WTC11 (cell line): ENCODE data around the gene SHISA9. TPM values are rescaled to one million over a fixed set of nuclear protein-coding genes. Genes with fewer than 3 reads are reported as not detected.

Experiments
- ATAC-seq: fragments of 200-7000 bp; cut with Tn5 transposase; 2 replicates; pipeline ENCODE4 v1.10.0; 2021; ENCODE audit warnings: mild to moderate bottlenecking, moderate library complexity
- CTCF ChIA-PET: fragments of 300-600 bp; sonication (Branson Sonifier 250); formaldehyde crosslinking; loops from one replicate; lab custom pipeline; 2021; ENCODE audit warnings: antibody characterized with exemption; lab: Charles Lee
- POLR2A ChIA-PET: fragments of 350-600 bp; sonication (Branson Sonifier 250); formaldehyde crosslinking; loops from one replicate; lab custom pipeline; 2021; ENCODE audit warnings: antibody characterized with exemption; lab: Charles Lee
- DNase-seq: peaks from one replicate; pipeline ENCODE4 v3.0.0; 2021; ENCODE audit warnings: low spot score
- H3K27ac Mint-ChIP-seq: 2 replicates; pipeline ENCODE4 v1.8.0; 2021; ENCODE audit warnings: mixed read lengths
- H3K27me3 Mint-ChIP-seq: 2 replicates; pipeline ENCODE4 v1.8.0; 2021; ENCODE audit warnings: low read depth, mild to moderate bottlenecking, moderate library complexity, mixed read lengths
- H3K36me3 Mint-ChIP-seq: 2 replicates; pipeline ENCODE4 v1.8.0; 2021; ENCODE audit warnings: mixed read lengths
- H3K4me1 Mint-ChIP-seq: 2 replicates; pipeline ENCODE4 v1.8.0; 2022; ENCODE audit warnings: mixed read lengths
- H3K4me3 Mint-ChIP-seq: 2 replicates; pipeline ENCODE4 v1.8.0; 2021; ENCODE audit warnings: mild to moderate bottlenecking, moderate library complexity, mixed read lengths
- H3K9me3 Mint-ChIP-seq: 2 replicates; pipeline ENCODE4 v1.8.0; 2021; ENCODE audit warnings: mixed read lengths
- ATF1 ChIP-seq: sonication (generic); formaldehyde crosslinking; IDR thresholded peaks from 2 replicates; pipeline ENCODE4 v1.8.1; 2023; ENCODE audit warnings: mild to moderate bottlenecking, moderate library complexity, missing genetic modification reagents
- CTCF ChIP-seq: fragments of 200-600 bp; IDR thresholded peaks from 2 replicates; pipeline ENCODE4 v1.8.0; 2022; ENCODE audit warnings: antibody characterized with exemption
- E2F1 ChIP-seq: sonication (generic); formaldehyde crosslinking; IDR thresholded peaks from 2 replicates; pipeline ENCODE4 v1.8.0; 2022; ENCODE audit warnings: mild to moderate bottlenecking, missing genetic modification reagents
- ERG ChIP-seq: fragments of 250-450 bp; sonication (Bioruptor Pico); IDR thresholded peaks from 2 replicates; pipeline ENCODE4 v1.8.0; 2021; ENCODE audit warnings: mild to moderate bottlenecking
- FOXJ3 ChIP-seq: sonication (generic); formaldehyde crosslinking; IDR thresholded peaks from 2 replicates; pipeline ENCODE4 v1.9.0; 2021; ENCODE audit warnings: missing genetic modification reagents, mild to moderate bottlenecking, borderline replicate concordance
- FOXK1 ChIP-seq: sonication (generic); formaldehyde crosslinking; IDR thresholded peaks from 2 replicates; pipeline ENCODE4 v1.8.0; 2022; ENCODE audit warnings: mild to moderate bottlenecking, moderate library complexity, missing genetic modification reagents
- FOXP4 ChIP-seq: sonication (generic); formaldehyde crosslinking; IDR thresholded peaks from 2 replicates; pipeline ENCODE4 v1.8.0; 2022; ENCODE audit warnings: mild to moderate bottlenecking, missing genetic modification reagents
- IRF2 ChIP-seq: sonication (generic); formaldehyde crosslinking; IDR thresholded peaks from 2 replicates; pipeline ENCODE4 v1.8.0; 2022; ENCODE audit warnings: low read depth, missing genetic modification reagents, borderline replicate concordance
- NFYB ChIP-seq: sonication (generic); formaldehyde crosslinking; conservative IDR thresholded peaks from 2 replicates; pipeline ENCODE4 v1.8.0; 2022; ENCODE audit warnings: low read depth, missing genetic modification reagents
- SMAD3 ChIP-seq: sonication (generic); formaldehyde crosslinking; IDR thresholded peaks from 2 replicates; pipeline ENCODE4 v1.8.0; 2022; ENCODE audit warnings: missing genetic modification reagents, mild to moderate bottlenecking, borderline replicate concordance
- SOX15 ChIP-seq: fragments of 250-450 bp; sonication (Bioruptor Pico); IDR thresholded peaks from 2 replicates; pipeline ENCODE4 v1.9.0; 2021; ENCODE audit warnings: mild to moderate bottlenecking
- TCF7 ChIP-seq: sonication (generic); formaldehyde crosslinking; IDR thresholded peaks from 2 replicates; pipeline ENCODE4 v1.8.0; 2022; ENCODE audit warnings: mild to moderate bottlenecking, low read depth, missing genetic modification reagents, moderate library complexity
- ZMAT4 ChIP-seq: fragments of 250-450 bp; sonication (Bioruptor Pico); IDR thresholded peaks from 2 replicates; pipeline ENCODE4 v1.9.0; 2021; ENCODE audit warnings: mild to moderate bottlenecking
- ZNF671 ChIP-seq: fragments of 250-450 bp; sonication (Bioruptor Pico); IDR thresholded peaks from 2 replicates; pipeline ENCODE4 v1.8.0; 2021; ENCODE audit warnings: mild to moderate bottlenecking
- ZSCAN18 ChIP-seq: fragments of 250-450 bp; sonication (Bioruptor Pico); IDR thresholded peaks from 2 replicates; pipeline ENCODE4 v2.1.2; 2022; ENCODE audit warnings: mild to moderate bottlenecking, moderate library complexity
- total RNA-seq: library from RNA; stranded (reverse); gene quantifications from 3 replicates; pipeline ENCODE4 v1.2.3, GENCODE V29; 2021
- TF ChIP-seq, protein P1 (sequence below): sonication (generic); formaldehyde crosslinking; IDR thresholded peaks from 2 replicates; pipeline ENCODE4 v1.8.1; 2023; ENCODE audit warnings: mild to moderate bottlenecking, missing genetic modification reagents, moderate library complexity
- TF ChIP-seq, protein P2 (sequence below): sonication (generic); formaldehyde crosslinking; IDR thresholded peaks from 2 replicates; pipeline ENCODE4 v1.8.1; 2022; ENCODE audit warnings: mild to moderate bottlenecking, missing genetic modification reagents, moderate library complexity, borderline replicate concordance

Gene SHISA9
- total RNA-seq, 1 experiment from 2014 or later, result 37.5 TPM

DNA sequence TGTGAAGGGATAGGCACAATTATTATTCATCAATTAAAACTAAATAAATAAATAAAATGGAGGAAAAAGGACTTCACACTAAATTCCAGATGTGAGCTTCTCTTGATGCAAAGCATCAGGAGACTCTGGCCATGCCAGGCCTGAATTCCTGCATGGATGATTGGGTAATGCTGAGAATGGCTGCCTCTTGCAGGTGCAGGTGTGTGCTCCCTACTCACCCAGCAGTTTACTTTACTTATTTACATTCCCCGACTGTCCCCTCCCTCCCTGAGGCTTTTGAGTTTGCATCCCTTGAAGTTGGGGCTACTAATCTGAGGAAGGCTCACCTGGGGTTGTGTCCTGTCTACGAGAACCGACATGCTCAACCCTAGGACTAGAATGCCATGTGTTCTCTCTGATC is 200.4 kb downstream of the SHISA9 start:
- ChIA-PET CTCF (no interaction called here), POLR2A (no interaction called here)
- H3K27me3 Mint-ChIP-seq, result no peaks in the 10 kb centered on the region
- TF ChIP-seq ZMAT4, result no peak
- TF ChIP-seq, protein P1, sequence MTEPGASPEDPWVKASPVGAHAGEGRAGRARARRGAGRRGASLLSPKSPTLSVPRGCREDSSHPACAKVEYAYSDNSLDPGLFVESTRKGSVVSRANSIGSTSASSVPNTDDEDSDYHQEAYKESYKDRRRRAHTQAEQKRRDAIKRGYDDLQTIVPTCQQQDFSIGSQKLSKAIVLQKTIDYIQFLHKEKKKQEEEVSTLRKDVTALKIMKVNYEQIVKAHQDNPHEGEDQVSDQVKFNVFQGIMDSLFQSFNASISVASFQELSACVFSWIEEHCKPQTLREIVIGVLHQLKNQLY (CRISPR knock-in tag), result no peak
- 0 out of 2 replicates have a peak, but pooled peaks have one; percentile 26 for TF ChIP-seq FOXK1 (CRISPR knock-in tag)
- TF ChIP-seq, all 79 proteins: peak for 1
- DNase-seq, result no peak
- peak; percentile 59; the same call in 1 of the 2 replicates for ATAC-seq
- no peak overlapping the region for H3K4me3 Mint-ChIP-seq
- peaks cover 17% of the 10 kb centered on the region for H3K36me3 Mint-ChIP-seq
- peaks cover 40% of the 10 kb centered on the region for H3K4me1 Mint-ChIP-seq
- H3K27ac Mint-ChIP-seq, result no peak overlapping the region
- H3K9me3 Mint-ChIP-seq, result peaks cover 24% of the 10 kb centered on the region

GRCh38 chr16:13102401-13102800 is 201.0 kb downstream of the SHISA9 start:
- DNase-seq (no peak), ATAC-seq (no peak)
- Mint-ChIP-seq H3K4me3 (no peak overlapping the region), H3K4me1 (peaks cover 40% of the 10 kb centered on the region), H3K36me3 (peaks cover 18% of the 10 kb centered on the region), H3K9me3 (peaks cover 25% of the 10 kb centered on the region), H3K27me3 (no peaks in the 10 kb centered on the region), H3K27ac (no peak overlapping the region)
- ChIA-PET POLR2A (no interaction called here), CTCF (no interaction called here)
- TF ChIP-seq, protein P1 (CRISPR knock-in tag), result no peak
- no peak for TF ChIP-seq ZSCAN18 (CRISPR knock-in tag)
- no peak for TF ChIP-seq FOXJ3 (CRISPR knock-in tag)
- TF ChIP-seq FOXP4 (CRISPR knock-in tag), result no peak
- no peak for TF ChIP-seq NFYB (CRISPR knock-in tag)
- TF ChIP-seq ERG (CRISPR knock-in tag), result no peak

- ChIA-PET POLR2A (no interaction called here), CTCF (interaction anchor here (0.7 kb wide), 1 partner anchor 663 kb away, joined by 3 read pairs; no protein-coding TSS in a partner anchor)
- H3K27ac Mint-ChIP-seq, result no peak overlapping the region
- H3K36me3 Mint-ChIP-seq, result peaks cover 18% of the 10 kb centered on the region
- H3K4me1 Mint-ChIP-seq, result peaks cover 31% of the 10 kb centered on the region
- no peak overlapping the region for H3K4me3 Mint-ChIP-seq
- no peak for DNase-seq
- no peaks in the 10 kb centered on the region for H3K27me3 Mint-ChIP-seq
- no peak for ATAC-seq
- H3K9me3 Mint-ChIP-seq, result peaks cover 25% of the 10 kb centered on the region
- TF ChIP-seq ZNF671 (CRISPR knock-in tag), result no peak
- TF ChIP-seq ERG (CRISPR knock-in tag), result no peak
- TF ChIP-seq ATF1 (CRISPR knock-in tag), result no peak
- TF ChIP-seq SOX15 (CRISPR knock-in tag), result no peak
- no peak for TF ChIP-seq FOXJ3 (CRISPR knock-in tag)
- TF ChIP-seq, protein P2, sequence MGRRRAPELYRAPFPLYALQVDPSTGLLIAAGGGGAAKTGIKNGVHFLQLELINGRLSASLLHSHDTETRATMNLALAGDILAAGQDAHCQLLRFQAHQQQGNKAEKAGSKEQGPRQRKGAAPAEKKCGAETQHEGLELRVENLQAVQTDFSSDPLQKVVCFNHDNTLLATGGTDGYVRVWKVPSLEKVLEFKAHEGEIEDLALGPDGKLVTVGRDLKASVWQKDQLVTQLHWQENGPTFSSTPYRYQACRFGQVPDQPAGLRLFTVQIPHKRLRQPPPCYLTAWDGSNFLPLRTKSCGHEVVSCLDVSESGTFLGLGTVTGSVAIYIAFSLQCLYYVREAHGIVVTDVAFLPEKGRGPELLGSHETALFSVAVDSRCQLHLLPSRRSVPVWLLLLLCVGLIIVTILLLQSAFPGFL (CRISPR knock-in tag), result no peak
- TF ChIP-seq E2F1 (CRISPR knock-in tag), result no peak
- TF ChIP-seq IRF2 (CRISPR knock-in tag), result no peak
- TF ChIP-seq CTCF, result no peak
- TF ChIP-seq SMAD3 (CRISPR knock-in tag), result no peak
- TF ChIP-seq TCF7 (CRISPR knock-in tag), result no peak
Measured at GRCh38 chr16:13103831-13104530, 202.6 kb downstream of the SHISA9 start.
